ENCODE measurements around the gene GTF3C5.
"Not testable (repeated sequence)": the region's sequence is repeated elsewhere in the genome, so short reads cannot be mapped to it uniquely, and the experiment has no call there.

GTF3C5 gene

DNA sequence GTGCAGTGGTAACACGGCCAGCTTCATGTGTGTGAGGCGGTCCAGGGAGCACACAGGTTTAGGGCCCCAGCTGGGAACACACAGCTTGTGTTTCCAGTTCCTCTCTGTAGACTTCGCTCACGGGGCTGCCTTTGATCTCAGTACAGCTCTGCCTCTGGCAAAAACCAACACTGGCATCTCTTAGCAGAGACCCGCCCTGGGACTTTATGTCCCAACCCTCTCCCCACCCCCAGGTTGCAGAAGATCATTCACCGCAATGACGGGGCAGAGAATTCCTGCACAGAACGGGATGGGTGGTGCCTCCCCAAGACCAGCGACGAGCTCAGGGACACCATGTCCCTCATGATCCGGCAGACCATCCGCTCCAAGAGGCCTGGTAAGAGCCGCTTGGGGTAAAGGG, 25.7 kb downstream of the GTF3C5 start:
- no peak for DNase-seq

GRCh38 chr9:133057006-133057405, 26.2 kb downstream of the GTF3C5 start:
- no peak for DNase-seq

GRCh38 chr9:133057553-133057952, 26.8 kb downstream of the GTF3C5 start:
- DNase-seq = no peak

DNA sequence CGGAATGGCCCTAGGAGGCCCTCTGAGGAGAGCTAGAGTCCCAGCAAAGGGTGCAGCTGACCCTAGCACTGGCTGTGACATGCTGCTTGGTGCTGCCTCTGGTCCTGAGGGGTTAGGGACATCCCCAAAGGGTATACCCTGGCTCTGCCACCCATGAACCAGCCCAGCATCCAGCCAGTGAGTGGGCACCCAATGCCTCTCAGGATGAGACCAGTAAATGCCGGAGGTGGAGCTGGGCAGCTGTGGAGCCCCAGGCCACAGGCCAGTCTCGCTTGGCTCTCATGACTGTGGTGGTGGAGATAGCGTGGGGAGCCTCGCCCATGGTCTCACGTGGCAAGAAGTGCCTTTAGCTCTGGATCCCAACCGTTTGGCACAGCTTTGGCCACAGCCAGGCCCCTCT, 27.3 kb downstream of the GTF3C5 start:
- no peak for DNase-seq

- DNase-seq = no peak
These were observed 27.9 kb downstream of the GTF3C5 start for GRCh38 chr9:133058550-133059320.

DNA sequence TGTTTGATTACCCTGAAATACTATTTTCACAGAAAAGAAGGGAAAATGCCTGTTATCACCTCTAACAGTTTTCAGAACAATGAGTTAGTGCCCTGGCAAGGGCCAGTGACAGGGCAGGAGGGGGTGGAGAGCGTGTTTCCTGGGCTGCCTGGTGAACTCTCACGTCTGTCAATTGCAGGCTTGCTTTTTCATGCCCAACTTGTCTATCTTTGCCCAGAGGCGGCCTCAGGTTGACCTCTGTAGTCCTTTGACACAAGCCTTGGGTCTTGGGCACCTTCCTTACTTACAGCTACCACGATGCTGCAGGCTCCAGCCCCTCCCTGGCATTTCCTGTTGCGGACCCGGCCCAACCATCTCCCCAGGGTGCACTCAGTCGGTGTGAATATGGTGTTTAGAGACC, 28.8 kb downstream of the GTF3C5 start:
- DNase-seq = no peak

- no peak for DNase-seq
These were observed 29.6 kb downstream of the GTF3C5 start for GRCh38 chr9:133060417-133060841.

- not testable (repeated sequence) for DNase-seq
These were observed 30.4 kb downstream of the GTF3C5 start for GRCh38 chr9:133061019-133061763.

DNA sequence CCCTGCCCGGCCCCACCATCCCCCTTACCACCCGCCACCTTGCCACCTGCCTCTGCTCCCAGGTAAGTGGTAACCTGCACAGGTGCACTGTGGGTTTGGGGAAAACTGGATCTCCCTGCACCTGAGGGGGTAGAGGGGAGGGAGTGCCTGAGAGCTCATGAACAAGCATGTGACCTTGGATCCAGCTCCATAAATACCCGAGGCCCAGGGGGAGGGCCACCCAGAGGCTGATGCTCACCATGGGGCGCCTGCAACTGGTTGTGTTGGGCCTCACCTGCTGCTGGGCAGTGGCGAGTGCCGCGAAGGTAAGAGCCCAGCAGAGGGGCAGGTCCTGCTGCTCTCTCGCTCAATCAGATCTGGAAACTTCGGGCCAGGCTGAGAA, 31.0 kb downstream of the GTF3C5 start, which contains the start of gene CEL:
TSS of gene CEL (plus strand) at position 218 of the 382 bp plus-strand sequence. CDS start at position 240, 22 bp downstream.
- DNase-seq = not testable (repeated sequence)

GRCh38 chr9:133062569-133062968, 31.8 kb downstream of the GTF3C5 start:
- not testable (repeated sequence) for DNase-seq

- DNase-seq = no peak
These were observed 32.3 kb downstream of the GTF3C5 start for GRCh38 chr9:133063159-133063499.

- DNase-seq = no peak
These were observed 32.9 kb downstream of the GTF3C5 start for GRCh38 chr9:133063500-133064231.

GRCh38 chr9:133064241-133065069, 33.7 kb downstream of the GTF3C5 start:
- no peak for DNase-seq

- no peak for DNase-seq
These were observed 34.2 kb downstream of the GTF3C5 start for GRCh38 chr9:133065070-133065388.

- no peak for DNase-seq
These were observed 35.6 kb downstream of the GTF3C5 start for GRCh38 chr9:133066181-133066983.

- no peak for DNase-seq
These were observed 36.2 kb downstream of the GTF3C5 start for GRCh38 chr9:133067006-133067405.

DNA sequence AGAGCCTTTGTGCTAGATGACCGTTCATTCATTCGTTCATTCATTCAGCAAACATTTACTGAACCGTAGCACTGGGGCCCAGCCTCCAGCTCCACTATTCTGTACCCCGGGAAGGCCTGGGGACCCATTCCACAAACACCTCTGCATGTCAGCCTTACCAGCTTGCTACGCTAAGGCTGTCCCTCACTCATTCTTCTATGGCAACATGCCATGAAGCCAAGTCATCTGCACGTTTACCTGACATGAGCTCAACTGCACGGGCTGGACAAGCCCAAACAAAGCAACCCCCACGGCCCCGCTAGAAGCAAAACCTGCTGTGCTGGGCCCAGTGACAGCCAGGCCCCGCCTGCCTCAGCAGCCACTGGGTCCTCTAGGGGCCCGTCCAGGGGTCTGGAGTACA, 37.0 kb downstream of the GTF3C5 start:
- no peak for DNase-seq

GRCh38 chr9:133068431-133068830, 37.6 kb downstream of the GTF3C5 start:
- not testable (repeated sequence) for DNase-seq

- DNase-seq = not testable (repeated sequence)
These were observed 39.7 kb downstream of the GTF3C5 start for GRCh38 chr9:133070500-133070961.

GRCh38 chr9:133070985-133071384, 40.2 kb downstream of the GTF3C5 start:
- DNase-seq = not testable (repeated sequence)

DNA sequence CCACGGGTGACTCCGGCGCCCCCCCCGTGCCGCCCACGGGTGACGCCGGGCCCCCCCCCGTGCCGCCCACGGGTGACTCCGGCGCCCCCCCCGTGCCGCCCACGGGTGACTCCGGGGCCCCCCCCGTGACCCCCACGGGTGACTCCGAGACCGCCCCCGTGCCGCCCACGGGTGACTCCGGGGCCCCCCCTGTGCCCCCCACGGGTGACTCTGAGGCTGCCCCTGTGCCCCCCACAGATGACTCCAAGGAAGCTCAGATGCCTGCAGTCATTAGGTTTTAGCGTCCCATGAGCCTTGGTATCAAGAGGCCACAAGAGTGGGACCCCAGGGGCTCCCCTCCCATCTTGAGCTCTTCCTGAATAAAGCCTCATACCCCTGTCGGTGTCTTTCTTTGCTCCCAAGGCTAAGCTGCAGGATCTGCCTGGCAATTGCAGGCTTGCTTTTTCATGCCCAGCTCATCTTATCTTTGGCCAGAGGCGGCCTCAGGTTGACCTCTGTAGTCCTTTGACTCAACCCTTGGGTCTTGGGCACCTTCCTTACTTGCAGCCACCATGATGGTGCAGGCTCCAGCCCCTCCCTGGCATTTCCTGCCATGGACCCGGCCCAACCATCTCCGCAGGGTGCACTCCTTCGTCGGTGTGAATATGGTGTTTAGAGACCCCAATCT, 40.8 kb downstream of the GTF3C5 start:
- DNase-seq = no peak

Data from GOT3 (cell line).